NOMO-1 treated with DMSO at 0.1 percent for 48 hours (cell line): Measurements from ENCODE around the gene CDS1.
"Not testable (repeated sequence)": the region's sequence is repeated elsewhere in the genome, so short reads cannot be mapped to it uniquely, and the experiment has no call there.

Source experiments
- DNase-seq: peaks from one replicate; lab custom pipeline; 2025; ENCODE audit not compliant: unreplicated experiment; lab: John Stamatoyannopoulos, UW

Gene CDS1

GRCh38 chr4:84606645-84607044 is 23.7 kb downstream of the CDS1 start:
- no peak for DNase-seq

- no peak for DNase-seq
Observed at GRCh38 chr4:84611531-84611930, 28.6 kb downstream of the CDS1 start.

GRCh38 chr4:84614891-84615290 is 32.0 kb downstream of the CDS1 start:
- DNase-seq, result no peak

- DNase-seq, result no peak
Observed at GRCh38 chr4:84615355-84615754, 32.4 kb downstream of the CDS1 start.

- no peak for DNase-seq
Observed at GRCh38 chr4:84622959-84623358, 40.0 kb downstream of the CDS1 start.

GRCh38 chr4:84623661-84624060 is 40.7 kb downstream of the CDS1 start:
- DNase-seq, result no peak

GRCh38 chr4:84626673-84627072 is 43.7 kb downstream of the CDS1 start:
- no peak for DNase-seq

- DNase-seq, result no peak
Observed at GRCh38 chr4:84631573-84631972, 48.6 kb downstream of the CDS1 start.

GRCh38 chr4:84632092-84632491 is 49.2 kb downstream of the CDS1 start:
- no peak for DNase-seq

GRCh38 chr4:84634961-84635360 is 52.0 kb downstream of the CDS1 start:
- DNase-seq, result no peak

- DNase-seq, result no peak
Observed at GRCh38 chr4:84638092-84638491, 55.2 kb downstream of the CDS1 start.

GRCh38 chr4:84639145-84639544 is 56.2 kb downstream of the CDS1 start:
- no peak for DNase-seq

GRCh38 chr4:84644087-84644486 is 61.2 kb downstream of the CDS1 start:
- DNase-seq, result no peak

- DNase-seq, result no peak
Observed at GRCh38 chr4:84647312-84647884, 64.5 kb downstream of the CDS1 start.

- DNase-seq, result no peak
Observed at GRCh38 chr4:84648178-84648577, 65.3 kb downstream of the CDS1 start.

GRCh38 chr4:84648863-84649647 is 66.1 kb downstream of the CDS1 start:
- peak; percentile 45 for DNase-seq

GRCh38 chr4:84651499-84651898 is 68.6 kb downstream of the CDS1 start:
- DNase-seq, result no peak

GRCh38 chr4:84652478-84652877 is 69.6 kb downstream of the CDS1 start:
- no peak for DNase-seq

GRCh38 chr4:84660606-84661005 is 77.7 kb downstream of the CDS1 start:
- DNase-seq, result no peak

GRCh38 chr4:84661191-84661939 is 78.4 kb downstream of the CDS1 start:
- DNase-seq, result no peak

GRCh38 chr4:84664767-84665166 is 81.8 kb downstream of the CDS1 start:
- DNase-seq, result not testable (repeated sequence)

GRCh38 chr4:84666439-84666838 is 83.5 kb downstream of the CDS1 start:
- DNase-seq, result no peak
